IMR-90 (cell line): ENCODE results near the gene DUSP8. TPM values are rescaled to one million over a fixed set of nuclear protein-coding genes. Genes with fewer than 3 reads are reported as not detected.

ENCODE experiments used
- ATAC-seq: fragments of 200-7000 bp; cut with Tn5 transposase; 2 replicates; pipeline ENCODE4 v1.9.1; 2020; ENCODE audit warnings: low read depth, mild to moderate bottlenecking, moderate library complexity
- BruUV-seq: library from RNA; stranded (reverse); fragments of 400-500 nt; replicated peaks from 2 replicates; lab custom pipeline; 2021; lab: Mats Ljungman, UMichigan
- CTCF ChIA-PET: fragments of 300-600 bp; formaldehyde crosslinking; extraction: SDS; loops from one replicate; lab custom pipeline; 2021; ENCODE audit warnings: antibody characterized with exemption; lab: Yijun Ruan, JAX
- POLR2A ChIA-PET: fragments of 300-600 bp; sonication (Branson Sonifier 250); formaldehyde crosslinking; loops from one replicate; lab custom pipeline; 2022; ENCODE audit warnings: antibody characterized with exemption; ENCODE audit not compliant: unreplicated experiment; lab: Charles Lee
- DNase-seq: peaks from one replicate; pipeline ENCODE4 v3.0.0; 2013
- H2AFZ ChIP-seq: replicated peaks from 2 replicates; pipeline ENCODE3; 2013; ENCODE audit warnings: low read length, mild to moderate bottlenecking; ENCODE audit not compliant: poor library complexity
- H2AK5ac ChIP-seq: 2 replicates; pipeline ENCODE4 v1.6.1; 2013; ENCODE audit warnings: low read depth, low read length, inconsistent platforms
- H2AK9ac ChIP-seq: replicated peaks from 2 replicates; pipeline ENCODE3; 2013; ENCODE audit warnings: mild to moderate bottlenecking, low read depth, low read length, moderate library complexity; ENCODE audit not compliant: poor library complexity
- H2BK120ac ChIP-seq: 2 replicates; pipeline ENCODE4 v1.6.1; 2013; ENCODE audit warnings: low read depth, low read length, inconsistent platforms
- H2BK15ac ChIP-seq: 3 replicates; pipeline ENCODE4 v1.6.1; 2013; ENCODE audit warnings: low read depth, low read length, inconsistent platforms
- H2BK20ac ChIP-seq: 2 replicates; pipeline ENCODE4 v1.6.1; 2013; ENCODE audit warnings: low read depth, mild to moderate bottlenecking, inconsistent platforms, low read length, moderate library complexity
- H2BK5ac ChIP-seq: 2 replicates; pipeline ENCODE4 v1.6.1; 2013; ENCODE audit warnings: mild to moderate bottlenecking, low read depth, low read length, inconsistent platforms; ENCODE audit not compliant: poor library complexity, severe bottlenecking
- H3K14ac ChIP-seq: replicated peaks from 2 replicates; pipeline ENCODE4 v1.6.1; 2013; ENCODE audit warnings: low read depth, low read length, inconsistent platforms
- H3K18ac ChIP-seq: 2 replicates; pipeline ENCODE4 v1.6.1; 2013; ENCODE audit warnings: low read depth, low read length, control low read depth
- H3K23ac ChIP-seq: 2 replicates; pipeline ENCODE4 v1.6.1; 2013; ENCODE audit warnings: low read depth, low read length, inconsistent platforms
- H3K27ac ChIP-seq: 2 replicates; pipeline ENCODE4 v1.5.1; 2013; ENCODE audit warnings: mild to moderate bottlenecking, control low read depth, low read length; ENCODE audit not compliant: insufficient read depth
- H3K27me3 ChIP-seq: 2 replicates; pipeline ENCODE4 v1.6.1; 2013; ENCODE audit warnings: low read length; ENCODE audit not compliant: control insufficient read depth, insufficient read depth
- H3K36me3 ChIP-seq: 2 replicates; pipeline ENCODE4 v1.6.1; 2013; ENCODE audit warnings: low read length, mixed read lengths; ENCODE audit not compliant: control insufficient read depth, insufficient read depth
- H3K4ac ChIP-seq: 2 replicates; pipeline ENCODE4 v1.6.1; 2013; ENCODE audit warnings: low read depth, low read length, inconsistent platforms
- H3K4me1 ChIP-seq: 2 replicates; pipeline ENCODE4 v1.6.1; 2013; ENCODE audit warnings: low read length, mixed read lengths; ENCODE audit not compliant: control insufficient read depth, insufficient read depth
- H3K4me2 ChIP-seq: 2 replicates; pipeline ENCODE4 v1.6.1; 2013; ENCODE audit warnings: low read depth, mild to moderate bottlenecking, control low read depth, low read length, moderate library complexity
- H3K4me3 ChIP-seq: 2 replicates; pipeline ENCODE4 v1.5.1; 2013; ENCODE audit warnings: low read depth, mild to moderate bottlenecking, control low read depth, low read length, moderate library complexity; ENCODE audit not compliant: insufficient read depth
- H3K56ac ChIP-seq: 2 replicates; pipeline ENCODE4 v1.6.1; 2013; ENCODE audit warnings: low read length, inconsistent platforms; ENCODE audit not compliant: insufficient read depth; ENCODE audit errors: extremely low read depth
- H3K79me1 ChIP-seq, 2 experiments: 2 replicates each; pipeline ENCODE4 v1.6.1; 2013; ENCODE audit warnings: low read length in 2 of 2, inconsistent platforms in 1 of 2, low read depth in 1 of 2
- H3K9ac ChIP-seq: 2 replicates; pipeline ENCODE4 v1.6.1; 2013; ENCODE audit warnings: low read depth, low read length, control low read depth
- H3K9me1 ChIP-seq: 2 replicates; pipeline ENCODE4 v1.6.1; 2013; ENCODE audit warnings: low read length, inconsistent platforms; ENCODE audit not compliant: insufficient read depth
- H3K9me3 ChIP-seq: 2 replicates; pipeline ENCODE4 v1.6.1; 2013; ENCODE audit warnings: low read length; ENCODE audit not compliant: control insufficient read depth, insufficient read depth
- H4K20me1 ChIP-seq: 2 replicates; pipeline ENCODE4 v1.6.1; 2013; ENCODE audit warnings: low read length, inconsistent platforms; ENCODE audit not compliant: insufficient read depth
- H4K5ac ChIP-seq: 2 replicates; pipeline ENCODE4 v1.6.1; 2013; ENCODE audit warnings: mild to moderate bottlenecking, low read depth, low read length, control low read depth
- H4K8ac ChIP-seq, 2 experiments: 2 replicates each; pipeline ENCODE4 v1.6.1; 2013; ENCODE audit warnings: low read depth in 2 of 2, low read length in 2 of 2, control low read depth in 1 of 2, inconsistent platforms in 1 of 2
- H4K91ac ChIP-seq: 2 replicates; pipeline ENCODE4 v1.6.1; 2013; ENCODE audit warnings: low read depth, low read length, inconsistent platforms; ENCODE audit not compliant: insufficient read depth
- CHD1 ChIP-seq: IDR thresholded peaks from 2 replicates; pipeline ENCODE4 v1.6.1; 2012; ENCODE audit warnings: low read depth, low read length, improper control_type of control experiment
- ELK1 ChIP-seq: fragments of 150-350 bp; IDR thresholded peaks from 2 replicates; pipeline ENCODE4 v1.6.1; 2016; ENCODE audit warnings: low read depth, mild to moderate bottlenecking, low read length, moderate library complexity, borderline replicate concordance
- MAFK ChIP-seq: IDR thresholded peaks from 2 replicates; pipeline ENCODE4 v1.6.1; 2012; ENCODE audit warnings: low read depth, low read length, improper control_type of control experiment
- MAZ ChIP-seq: IDR thresholded peaks from 2 replicates; pipeline ENCODE4 v1.6.1; 2012; ENCODE audit warnings: low read depth, mild to moderate bottlenecking, low read length, improper control_type of control experiment, moderate library complexity, borderline replicate concordance
- MXI1 ChIP-seq: IDR thresholded peaks from 2 replicates; pipeline ENCODE4 v1.6.1; 2012; ENCODE audit warnings: low read depth, mild to moderate bottlenecking, low read length, moderate library complexity, borderline replicate concordance
- RAD21 ChIP-seq: IDR thresholded peaks from 2 replicates; pipeline ENCODE4 v1.6.1; 2012; ENCODE audit warnings: low read length, improper control_type of control experiment
- RCOR1 ChIP-seq: IDR thresholded peaks from 2 replicates; pipeline ENCODE4 v1.6.1; 2012; ENCODE audit warnings: mild to moderate bottlenecking, low read length, improper control_type of control experiment; ENCODE audit not compliant: insufficient replicate concordance
- RFX5 ChIP-seq: IDR thresholded peaks from 2 replicates; pipeline ENCODE4 v1.8.0; 2012; ENCODE audit warnings: low read depth, mild to moderate bottlenecking, low read length, moderate library complexity
- WGBS, 2 experiments: methylation state at CpG; one replicate each; pipeline versions ENCODE4 v1.1.5 to v1.1.7; 2013; ENCODE audit warnings: missing lambda C conversion rate in 2 of 2; ENCODE audit not compliant: insufficient read length in 1 of 2; ENCODE audit errors: extremely low coverage in 2 of 2; 5-methylcytosine and 5-hydroxymethylcytosine counted together
- dilution Hi-C: fragments of 300-500 bp; cut with HindIII; formaldehyde crosslinking; loops from one replicate; pipeline ENCODE4 v1.14.3; 2018; ENCODE audit warnings: low sequenced_read_pairs; ENCODE audit not compliant: unreplicated experiment
- in situ Hi-C: fragments of 300-500 bp; cut with MboI; formaldehyde crosslinking; loops from 3 replicates; pipeline ENCODE4 v1.14.3; 2019; ENCODE audit warnings: low sequenced_read_pairs, inconsistent platforms, mixed read lengths
- intact Hi-C: fragments of 100-400 bp; cut with micrococcal nuclease; formaldehyde crosslinking; loops from 2 replicates; pipeline ENCODE4 v1.10.0; 2022
- polyA plus RNA-seq, 3 experiments: library from polyadenylated mRNA; depleted of rRNA; stranded (reverse); fragments of >200 nt; gene quantifications; 2 replicates each; pipeline ENCODE4 v1.2.3, GENCODE V29; 2012; ENCODE audit warnings: low replicate concordance in 1 of 3
- total RNA-seq: library from RNA; depleted of rRNA; stranded (reverse); fragments of >200 nt; gene quantifications from 2 replicates; pipeline ENCODE4 v1.2.3, GENCODE V29; 2012
- TF ChIP-seq, protein P1 (sequence below): conservative IDR thresholded peaks from 2 replicates; pipeline ENCODE4 v1.5.1; 2012; ENCODE audit warnings: mild to moderate bottlenecking, low read depth, low read length, improper control_type of control experiment

Gene DUSP8
- total and polyA plus RNA-seq, 2 of the 4 experiments (the other 2 are of a cell fraction), result 0.72 to 4.2 TPM

DNA sequence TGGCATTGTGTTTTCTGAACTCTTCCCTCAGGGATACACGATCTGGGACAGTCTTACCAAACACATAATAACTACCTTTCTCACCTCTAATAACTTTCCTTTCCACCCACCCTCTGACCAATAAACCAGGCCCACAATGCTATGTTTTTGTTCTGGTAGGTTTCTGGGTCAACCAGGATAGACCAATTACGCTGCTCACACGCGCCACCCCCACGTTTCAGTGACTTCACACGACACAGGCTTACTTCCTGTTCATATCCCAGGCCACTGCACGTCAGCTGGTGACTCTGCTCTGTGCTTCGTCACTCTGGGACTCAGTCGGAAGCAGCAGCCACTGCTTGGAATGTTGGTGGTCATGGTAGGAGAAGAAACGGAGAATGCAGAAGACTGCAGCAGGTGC lies 47.4 kb upstream of the DUSP8 start:
- Histone ChIP-seq H3K4me3 (no peak overlapping the region), H3K27me3 (peaks cover 26% of the 10 kb centered on the region), H2AK9ac (no peak overlapping the region), H3K36me3 (no peaks in the 10 kb centered on the region), H3K14ac (no peak overlapping the region), H3K4me2 (no peak overlapping the region), H4K8ac (no peak overlapping the region), H3K9ac (no peak overlapping the region), H3K27ac (no peak overlapping the region), H3K56ac (no peak overlapping the region), H3K23ac (no peak overlapping the region), H3K9me3 (0 out of 2 replicates have a peak, but pooled peaks cover 2% of the 10 kb centered on the region), H2BK120ac (no peak overlapping the region), H4K5ac (no peak overlapping the region), H3K4ac (no peak overlapping the region), H3K18ac (no peak overlapping the region), H4K20me1 (no peaks in the 10 kb centered on the region), H2BK15ac (no peak overlapping the region), H2AFZ (no peak overlapping the region), H3K4me1 (no peaks in the 10 kb centered on the region), H2BK20ac (no peak overlapping the region), H3K9me1 (no peaks in the 10 kb centered on the region), H2AK5ac (no peak overlapping the region), H2BK5ac (no peak overlapping the region), H3K79me1 (no peaks in the 10 kb centered on the region), H4K91ac (no peak overlapping the region)
- in situ Hi-C loops, result no loop called here
- dilution Hi-C loops, result no loop called here
- no TSS peak for BruUV-seq
- intact Hi-C loops, result no loop called here
- ATAC-seq, result no peak
- DNase-seq, result peak; percentile 15
- ChIA-PET CTCF (interaction anchor here (0.6 kb wide), 1 partner anchor 130 kb away, joined by 3 read pairs; no protein-coding TSS in a partner anchor), POLR2A (no interaction called here)
- WGBS, 2 experiments, result no CpG with 5 or more reads among the region's 10 CpGs
- TF ChIP-seq, protein P1, sequence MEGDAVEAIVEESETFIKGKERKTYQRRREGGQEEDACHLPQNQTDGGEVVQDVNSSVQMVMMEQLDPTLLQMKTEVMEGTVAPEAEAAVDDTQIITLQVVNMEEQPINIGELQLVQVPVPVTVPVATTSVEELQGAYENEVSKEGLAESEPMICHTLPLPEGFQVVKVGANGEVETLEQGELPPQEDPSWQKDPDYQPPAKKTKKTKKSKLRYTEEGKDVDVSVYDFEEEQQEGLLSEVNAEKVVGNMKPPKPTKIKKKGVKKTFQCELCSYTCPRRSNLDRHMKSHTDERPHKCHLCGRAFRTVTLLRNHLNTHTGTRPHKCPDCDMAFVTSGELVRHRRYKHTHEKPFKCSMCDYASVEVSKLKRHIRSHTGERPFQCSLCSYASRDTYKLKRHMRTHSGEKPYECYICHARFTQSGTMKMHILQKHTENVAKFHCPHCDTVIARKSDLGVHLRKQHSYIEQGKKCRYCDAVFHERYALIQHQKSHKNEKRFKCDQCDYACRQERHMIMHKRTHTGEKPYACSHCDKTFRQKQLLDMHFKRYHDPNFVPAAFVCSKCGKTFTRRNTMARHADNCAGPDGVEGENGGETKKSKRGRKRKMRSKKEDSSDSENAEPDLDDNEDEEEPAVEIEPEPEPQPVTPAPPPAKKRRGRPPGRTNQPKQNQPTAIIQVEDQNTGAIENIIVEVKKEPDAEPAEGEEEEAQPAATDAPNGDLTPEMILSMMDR, result no peak
- TF ChIP-seq RAD21 (no peak), ELK1 (no peak), CHD1 (no peak), RFX5 (no peak), MAFK (no peak), RCOR1 (no peak), MAZ (no peak), MXI1 (no peak)
